ENCODE results near the gene LIMA1.
A peak's percentile ranks its signal among the peaks of the same experiment; 100 is the strongest.
"Not testable (repeated sequence)": the region's sequence is repeated elsewhere in the genome, so short reads cannot be mapped to it uniquely, and the experiment has no call there.

The LIMA1 gene

DNA sequence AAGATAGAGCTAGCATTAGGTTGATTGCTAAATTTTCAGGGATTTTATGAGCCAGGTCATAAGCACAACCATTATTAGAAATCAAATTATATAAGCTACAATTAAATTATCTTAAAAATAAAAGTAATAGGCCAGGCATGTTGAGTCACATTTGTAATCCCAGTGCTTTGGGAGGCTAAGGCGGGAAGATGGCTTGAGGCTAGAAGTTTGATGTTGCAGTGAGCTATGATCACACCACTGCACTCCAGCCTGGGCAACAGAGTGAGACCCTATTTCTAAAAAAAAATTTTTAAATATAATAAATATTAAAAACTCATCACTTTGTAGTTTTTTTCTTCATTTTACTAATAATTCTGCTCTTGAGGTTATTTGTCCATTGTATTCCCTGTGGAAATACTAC, 1.9 kb upstream of the LIMA1 start:
- DNase-seq, result no peak

DNA sequence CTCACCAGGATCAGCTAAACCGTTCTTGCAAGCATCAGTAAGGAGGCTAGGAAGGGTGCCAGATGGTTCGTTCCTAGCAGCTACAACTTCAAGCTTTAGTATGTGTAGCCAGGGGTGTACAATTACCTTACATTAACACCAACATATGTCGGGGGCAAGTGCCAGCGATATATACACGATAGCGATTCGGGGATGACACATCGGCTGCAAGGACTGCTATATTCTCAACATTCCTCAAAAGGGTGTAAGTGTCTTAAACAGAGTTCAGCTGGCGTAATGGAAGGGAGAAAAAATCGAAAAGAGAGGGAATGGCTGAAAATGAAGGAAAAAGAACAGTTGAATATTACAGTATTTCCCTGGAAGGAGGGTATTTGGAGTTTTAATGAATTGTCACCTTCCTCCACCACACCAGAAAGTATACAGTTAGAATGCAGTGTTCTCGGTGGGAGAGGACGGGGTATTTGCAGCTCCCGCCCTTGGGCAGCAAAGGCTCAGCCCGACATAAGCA, 545 bp downstream of the LIMA1 start:
- no peak for DNase-seq

DNA sequence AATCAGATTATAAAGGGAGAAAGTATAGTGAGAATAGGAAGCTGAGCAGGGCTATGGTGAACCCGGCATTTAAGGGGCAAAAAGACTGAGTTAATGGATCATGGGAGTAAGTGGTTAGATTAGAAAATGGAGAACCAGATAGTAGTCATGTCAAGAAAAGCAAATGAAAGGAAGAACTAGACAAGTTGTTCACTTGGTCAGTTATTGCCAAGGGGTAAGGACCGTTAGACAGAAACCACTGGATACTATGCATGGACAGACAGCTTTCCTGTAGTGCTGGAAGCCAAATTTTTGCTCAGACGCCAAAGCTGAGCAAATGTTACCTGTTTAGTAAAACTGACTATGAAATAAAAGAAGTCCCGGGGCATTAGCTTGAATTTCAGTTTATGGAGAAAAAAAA, 3.8 kb downstream of the LIMA1 start:
- DNase-seq, result no peak

DNA sequence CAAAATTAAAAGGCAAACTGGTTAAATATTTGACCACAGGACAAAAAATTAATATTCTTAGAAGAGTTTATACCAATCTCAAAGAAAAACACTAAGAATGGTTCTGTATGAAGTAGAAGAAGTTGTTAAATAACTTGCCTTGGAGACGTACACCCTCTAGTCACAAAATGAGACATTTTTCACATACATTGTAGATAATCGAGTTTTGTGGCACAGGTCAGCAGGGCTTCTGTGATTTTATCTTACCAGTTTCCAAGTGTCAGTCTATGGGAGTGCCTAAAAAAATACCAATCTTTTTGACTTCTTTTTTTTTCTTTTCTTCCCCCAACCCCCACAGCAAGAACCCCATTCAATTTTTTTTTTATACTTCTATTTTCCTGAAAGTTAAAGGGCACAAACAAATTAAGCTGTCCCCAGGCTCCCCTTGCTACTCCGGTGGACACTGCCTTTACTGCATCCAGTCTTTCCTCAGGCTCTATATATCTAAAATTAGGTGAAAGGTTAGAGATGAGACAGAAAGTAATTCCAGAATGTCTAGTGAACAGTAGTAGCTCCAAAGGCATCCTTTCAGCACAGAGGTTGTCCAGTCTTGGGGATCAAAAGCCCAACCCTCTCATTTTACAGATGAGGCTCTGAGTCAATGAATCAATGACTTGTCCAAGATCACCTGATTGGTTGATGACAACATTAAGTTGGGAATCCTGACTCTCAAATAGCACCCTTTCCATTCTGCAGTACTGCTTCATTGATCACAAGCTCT, 6.2 kb downstream of the LIMA1 start:
- DNase-seq, result no peak

DNA sequence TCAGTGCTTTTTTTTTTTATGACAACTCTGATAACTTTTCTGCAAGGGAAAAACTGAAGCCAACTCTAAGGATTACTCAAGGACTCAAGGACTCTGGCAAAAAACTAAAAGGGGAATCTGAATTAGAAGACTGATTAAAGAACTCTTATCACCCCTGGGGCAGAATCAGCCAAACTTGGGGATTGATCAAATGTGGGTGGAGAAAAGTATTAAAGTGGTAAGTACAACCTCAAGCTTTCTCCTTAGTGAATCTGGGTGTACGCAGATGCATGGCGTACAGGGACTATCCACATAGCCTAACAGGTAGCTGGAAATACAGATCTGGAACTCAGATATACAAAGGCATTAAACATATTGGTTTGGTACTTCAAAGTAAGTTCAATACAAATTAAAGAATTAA, 7.3 kb downstream of the LIMA1 start:
- DNase-seq, result no peak

DNA sequence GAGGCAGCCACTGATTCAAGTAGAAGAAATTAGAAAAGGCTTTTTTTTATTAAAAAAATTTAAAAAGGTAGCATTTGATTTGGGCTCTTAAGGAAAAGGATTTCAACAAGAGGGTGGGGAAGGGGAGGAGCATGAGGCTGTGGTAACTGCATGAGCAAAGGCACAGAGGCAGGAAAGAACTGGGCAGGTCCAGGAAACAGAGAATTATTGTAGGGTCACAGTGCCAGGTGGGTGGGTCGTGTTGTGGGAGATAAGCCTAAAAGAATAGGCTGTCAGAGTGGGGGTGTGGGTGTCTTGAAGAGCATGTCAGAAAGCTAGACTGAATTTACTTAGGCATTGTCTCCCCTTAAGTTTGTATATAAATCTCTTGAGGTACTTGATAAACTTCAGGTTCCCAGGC, 7.8 kb downstream of the LIMA1 start:
- no peak for DNase-seq

DNA sequence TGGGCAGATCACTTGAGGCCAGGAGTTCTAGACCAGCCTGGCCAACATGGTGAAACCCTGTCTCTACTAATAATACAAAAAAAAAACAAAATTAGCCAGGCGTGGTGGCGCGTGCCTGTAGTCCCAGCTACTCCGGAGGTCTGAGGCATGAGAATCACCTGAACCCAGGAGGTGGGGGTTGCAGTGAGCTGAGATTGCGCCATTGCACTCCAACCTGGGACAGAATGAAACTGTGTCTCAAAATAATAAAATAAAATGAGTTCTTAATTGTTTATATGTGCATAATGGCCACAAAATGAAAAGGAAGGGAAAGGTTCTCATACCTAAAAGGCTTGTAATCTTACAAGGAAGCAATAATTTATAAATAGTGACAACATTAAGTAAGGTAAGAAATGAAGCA, 8.2 kb downstream of the LIMA1 start:
- DNase-seq, result not testable (repeated sequence)

DNA sequence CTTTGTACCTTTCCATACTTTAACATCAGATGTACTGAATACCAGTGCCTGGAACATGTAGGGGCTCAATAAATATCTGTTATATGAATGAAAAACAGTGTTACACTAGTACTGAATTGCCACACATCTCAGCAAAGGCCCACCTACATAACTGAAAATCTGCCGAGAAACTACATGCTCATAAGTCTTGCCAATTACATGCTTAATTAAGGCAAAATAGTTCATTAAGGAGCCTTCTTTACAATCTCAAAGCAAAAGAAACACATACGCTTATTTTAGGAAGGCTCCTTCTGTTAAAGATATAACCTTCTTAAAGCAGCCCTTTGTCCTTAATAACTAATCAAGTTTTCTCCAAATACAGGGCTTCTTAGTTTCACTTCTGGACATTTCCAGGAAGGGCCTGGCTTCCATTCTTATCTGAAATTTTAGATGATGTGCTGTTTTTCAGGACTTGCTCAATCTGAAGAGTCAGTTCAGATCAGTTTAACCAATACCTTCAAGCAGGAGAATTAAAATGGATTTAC, 11.5 kb downstream of the LIMA1 start:
- no peak for DNase-seq

DNA sequence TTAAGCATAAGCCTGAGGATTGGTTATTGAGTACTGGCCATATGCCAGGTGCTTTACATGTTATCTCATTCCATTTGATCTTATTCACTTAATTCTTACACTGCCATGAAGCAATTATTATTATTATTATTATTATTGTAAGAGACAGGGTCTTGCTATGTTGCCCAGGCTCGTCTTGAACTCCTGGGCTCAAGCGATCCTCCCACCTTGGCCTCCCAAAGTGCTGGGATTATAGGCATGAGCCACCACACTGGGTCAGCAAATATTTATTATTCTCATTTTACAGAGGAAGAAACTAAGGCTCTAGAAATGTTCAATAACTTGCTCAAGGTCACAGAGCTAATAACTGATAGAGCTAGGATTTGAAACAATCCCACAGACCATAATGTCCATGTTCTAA, 14.8 kb downstream of the LIMA1 start:
- no peak for DNase-seq

DNA sequence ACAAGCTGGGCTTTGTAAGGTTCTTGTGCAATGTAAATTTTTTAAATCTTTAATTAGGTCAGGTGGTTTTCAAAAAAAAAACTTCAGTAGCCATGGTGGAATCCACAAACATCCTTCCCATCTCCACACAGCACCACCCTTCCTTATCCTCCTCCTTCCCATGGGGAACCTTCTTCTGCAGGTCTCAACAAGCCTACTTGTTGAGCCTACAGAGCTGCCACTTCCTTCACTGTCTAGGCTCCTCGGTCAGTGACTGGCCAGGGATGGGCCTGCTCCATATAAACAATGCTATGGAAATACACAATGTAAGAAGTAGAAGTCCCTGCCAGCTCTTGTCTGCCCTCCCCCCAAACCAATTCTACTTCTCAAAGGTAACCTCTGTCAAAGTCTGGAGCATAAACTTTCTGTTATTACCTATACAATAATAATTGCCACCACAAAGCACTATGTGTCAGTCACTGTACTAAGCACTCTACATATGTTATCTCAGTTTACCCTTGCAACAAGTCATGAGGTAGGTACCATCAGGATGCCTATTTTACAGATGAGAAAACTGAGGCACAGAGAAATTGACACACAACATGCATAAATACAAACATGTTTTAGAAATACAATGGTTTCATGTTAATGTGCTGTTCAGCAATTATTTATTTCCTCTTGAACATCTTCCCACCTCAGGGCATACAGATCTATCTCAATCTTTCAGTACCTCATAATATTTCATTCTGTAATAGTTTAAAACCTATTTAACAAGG, 17.4 kb downstream of the LIMA1 start:
- DNase-seq, result no peak

DNA sequence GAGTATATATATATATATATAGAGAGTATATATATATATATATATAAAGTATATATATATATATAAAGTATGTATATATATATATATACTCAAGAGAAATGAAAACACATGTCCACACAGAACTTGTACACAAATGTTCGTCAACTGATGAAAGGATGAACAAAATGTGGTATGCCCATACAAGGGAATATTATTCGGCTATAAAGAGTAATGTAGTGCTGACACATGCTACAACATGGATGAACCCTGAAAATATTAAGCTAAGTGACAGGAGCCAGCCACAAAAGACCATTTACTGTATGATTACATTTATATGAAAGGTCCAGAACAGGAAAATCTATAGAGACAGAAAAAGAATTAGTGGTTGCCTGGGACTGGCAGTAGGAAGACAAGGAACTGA, 19.5 kb downstream of the LIMA1 start:
- DNase-seq, result no peak

DNA sequence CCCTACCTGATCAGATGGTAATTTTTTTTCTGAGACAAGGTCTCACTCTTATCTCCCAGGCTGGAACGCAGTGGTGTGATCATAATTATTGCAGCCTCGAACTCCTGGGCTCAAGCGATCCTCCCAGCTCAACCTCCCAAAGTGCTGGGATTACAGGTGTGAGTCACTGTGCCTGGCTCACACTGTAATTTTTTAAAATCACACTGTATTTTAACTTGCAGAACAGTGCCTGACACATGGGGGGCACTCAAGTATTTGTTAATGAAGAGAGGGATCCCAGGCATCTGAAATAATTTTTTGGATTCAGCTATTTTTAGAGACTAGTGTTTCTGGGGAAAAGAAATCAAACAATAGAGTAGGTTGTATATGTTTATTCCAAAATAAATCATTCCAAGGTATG, 21.7 kb downstream of the LIMA1 start:
- no peak for DNase-seq

DNA sequence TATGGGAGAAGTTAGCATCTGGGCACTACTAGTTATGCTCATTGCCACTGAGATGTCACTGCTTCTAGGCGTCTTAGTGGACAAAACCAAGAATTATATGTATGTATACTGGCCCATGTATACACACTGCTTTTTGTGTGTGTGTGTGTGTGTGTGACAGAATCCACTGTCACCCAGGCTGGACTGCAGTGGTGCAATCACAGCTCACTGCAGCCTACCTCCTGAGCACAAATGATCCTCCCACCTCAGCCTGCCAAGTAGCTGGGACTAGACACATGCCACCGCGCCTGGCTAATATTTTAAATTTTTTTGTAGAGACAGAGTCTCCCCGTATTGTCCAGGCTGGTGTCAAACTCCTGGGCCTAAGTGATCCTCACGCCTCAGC, 25.2 kb downstream of the LIMA1 start:
- no peak for DNase-seq

DNA sequence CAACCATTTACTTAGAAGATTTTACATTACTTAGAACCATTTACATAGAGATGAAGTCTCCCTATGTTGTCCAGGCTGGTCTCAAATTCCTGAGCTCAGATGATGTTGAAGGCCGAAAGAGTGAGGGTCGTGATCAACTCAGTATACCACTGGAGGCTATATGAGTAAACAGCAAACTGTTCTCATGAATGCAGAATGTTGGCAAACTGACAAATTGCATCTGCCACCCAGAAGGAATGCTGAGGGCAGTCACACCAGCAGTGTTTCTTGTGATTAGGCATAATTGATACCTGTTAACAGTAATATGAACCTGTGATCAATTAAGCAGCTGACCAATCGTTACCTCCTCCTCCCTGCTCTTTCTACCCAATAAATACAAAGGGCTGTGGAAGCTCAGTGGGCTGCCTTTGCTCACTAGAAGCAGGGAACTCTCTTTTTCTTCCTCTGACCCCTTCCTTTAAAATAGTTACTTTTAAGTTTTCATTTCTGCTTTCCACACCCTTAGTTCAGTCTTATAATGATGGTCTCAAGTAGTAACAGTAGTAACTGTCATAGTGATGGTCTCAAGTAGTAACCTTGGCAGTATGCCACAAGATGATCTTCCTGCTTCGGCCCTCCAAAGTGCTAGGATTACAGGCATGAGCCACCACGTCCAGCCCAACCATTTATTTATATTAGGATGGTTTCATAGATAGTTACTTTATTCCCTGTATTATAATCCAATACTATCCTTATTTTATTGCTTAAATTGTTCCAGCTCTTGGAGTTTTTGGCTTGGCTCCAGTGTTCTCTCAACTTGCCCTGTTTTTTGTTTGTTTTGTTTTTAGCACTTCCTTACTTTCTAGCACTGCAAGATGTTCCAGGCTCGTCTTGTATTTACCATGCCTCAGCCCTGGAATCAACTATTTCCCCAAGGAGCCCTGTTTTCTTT, 25.8 kb downstream of the LIMA1 start:
- peak; percentile 15 for DNase-seq

DNA sequence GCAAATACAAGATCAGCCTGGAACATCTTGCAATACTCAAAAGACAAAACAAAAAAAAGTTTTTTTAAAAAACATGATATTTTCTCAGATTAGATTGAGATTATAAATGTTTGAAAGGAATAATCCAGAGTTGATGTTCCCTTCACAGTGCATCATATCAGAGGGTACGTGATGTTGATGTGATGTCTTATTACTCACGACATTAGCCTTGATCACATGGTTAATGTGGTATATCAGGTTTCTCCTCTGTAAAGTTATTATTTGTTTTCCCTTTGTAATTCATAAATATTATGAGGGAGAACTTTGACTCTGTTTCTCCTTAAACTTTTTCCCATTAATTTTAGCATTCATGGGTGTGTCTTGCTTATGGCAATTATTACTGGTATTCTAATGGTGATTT, 26.6 kb downstream of the LIMA1 start:
- no peak for DNase-seq

DNA sequence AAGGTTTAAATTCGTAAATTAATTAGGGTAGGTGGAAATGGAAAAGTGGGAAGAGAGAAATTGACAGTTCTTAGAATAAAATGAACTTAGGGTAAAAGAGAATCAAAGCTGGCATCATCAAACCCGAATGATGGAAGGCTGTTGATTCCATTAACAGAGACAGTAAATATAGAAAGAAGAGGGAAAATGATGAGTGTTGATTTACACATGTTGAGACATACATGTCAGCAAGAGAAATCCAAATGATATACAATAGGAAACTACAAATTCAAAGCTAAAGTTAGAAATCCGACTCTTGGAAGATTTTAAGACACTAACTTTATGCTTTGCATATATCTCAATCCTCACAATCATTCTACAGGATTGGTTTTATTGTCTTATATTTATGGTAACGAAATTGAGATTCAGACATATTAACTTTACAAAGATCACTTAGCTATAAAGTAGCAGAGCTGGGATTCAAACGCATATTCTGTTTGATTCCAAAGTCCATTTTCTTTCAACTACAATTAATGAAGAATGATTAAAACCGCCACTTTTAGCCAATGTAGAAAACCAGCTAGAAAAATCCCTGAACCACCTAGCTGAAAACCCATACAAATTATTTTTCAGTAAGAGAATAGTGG, 30.2 kb downstream of the LIMA1 start:
- DNase-seq, result no peak

DNA sequence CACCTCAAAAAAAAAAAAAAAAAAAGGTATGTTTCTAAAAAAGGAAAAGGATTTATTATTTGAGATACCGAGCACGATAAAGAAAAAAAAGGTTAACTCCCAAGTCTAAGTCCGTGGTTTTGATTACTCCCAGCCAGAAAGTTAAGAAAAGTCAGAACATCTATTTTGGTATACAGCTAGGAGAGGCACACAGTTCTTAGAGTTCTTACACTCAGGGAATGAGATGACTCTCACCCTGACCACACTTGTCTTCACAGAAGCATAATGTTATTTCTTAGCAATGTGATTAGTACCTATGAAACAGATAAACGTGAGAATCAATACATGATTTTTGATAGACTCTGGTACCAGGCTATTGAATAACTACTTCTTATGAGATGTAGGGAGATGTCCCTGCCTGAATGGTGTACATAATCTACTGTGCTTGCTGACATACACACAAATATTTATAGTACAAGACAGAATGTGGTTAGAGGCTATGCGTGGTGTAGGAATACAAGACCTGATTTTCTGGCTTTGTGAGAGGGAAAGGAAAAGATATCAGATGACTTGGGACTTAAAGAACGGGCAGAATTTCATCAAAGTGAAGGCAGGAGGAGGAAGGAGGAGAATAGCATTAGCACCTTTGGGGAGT, 31.6 kb downstream of the LIMA1 start:
- DNase-seq, result no peak

DNA sequence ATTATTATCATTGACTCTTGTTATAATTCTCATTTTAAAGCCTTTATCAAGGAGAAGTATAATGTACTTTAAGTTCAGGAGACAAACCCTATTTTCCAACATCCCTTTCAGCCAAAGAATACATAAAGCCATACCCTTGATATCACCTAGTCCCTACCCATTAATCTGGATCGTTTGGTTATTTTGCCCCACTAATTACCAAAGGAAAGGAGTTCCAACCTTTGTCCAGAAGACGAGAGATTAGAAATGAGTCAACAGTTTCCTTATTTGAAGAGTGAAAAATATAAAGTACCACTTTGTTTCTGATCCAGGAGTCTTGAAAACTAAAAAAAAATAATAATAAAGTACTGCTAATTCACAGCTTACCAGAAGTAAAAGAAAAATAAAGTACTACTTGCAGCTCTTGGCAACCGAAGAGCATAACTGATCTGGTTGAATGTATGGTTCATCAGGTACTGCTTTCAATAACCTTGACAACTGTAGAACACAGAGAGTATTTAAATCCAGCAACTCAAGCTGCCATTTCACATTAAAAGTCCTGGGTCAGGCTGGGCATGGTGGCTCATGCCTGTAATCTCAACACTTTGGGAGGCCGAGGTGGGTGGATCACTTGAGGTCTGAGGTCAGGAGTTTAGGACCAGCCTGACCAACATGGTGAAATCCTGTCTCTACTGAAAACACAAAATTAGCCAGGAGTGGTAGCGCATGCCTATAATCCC, 33.7 kb downstream of the LIMA1 start:
- DNase-seq, result no peak

DNA sequence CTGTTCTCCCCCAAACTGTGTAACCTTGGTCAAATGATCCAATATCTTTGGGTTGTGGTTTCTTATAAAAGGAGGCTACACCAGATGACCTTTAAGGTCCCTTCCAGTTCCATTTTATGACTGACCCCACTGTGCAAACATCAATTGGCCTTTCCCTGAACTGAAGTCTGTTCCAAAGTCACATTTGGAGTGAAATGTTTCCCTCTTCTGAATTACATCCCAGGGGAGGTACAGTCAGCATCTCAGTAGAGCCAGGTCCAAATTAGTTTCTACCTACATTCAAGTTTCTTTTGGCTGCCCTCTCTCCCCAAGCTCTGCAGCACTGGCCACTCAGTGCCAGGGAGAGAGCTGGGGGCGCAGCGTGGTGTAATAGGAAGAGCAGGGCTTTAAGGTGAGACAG, 34.4 kb downstream of the LIMA1 start:
- DNase-seq, result no peak

DNA sequence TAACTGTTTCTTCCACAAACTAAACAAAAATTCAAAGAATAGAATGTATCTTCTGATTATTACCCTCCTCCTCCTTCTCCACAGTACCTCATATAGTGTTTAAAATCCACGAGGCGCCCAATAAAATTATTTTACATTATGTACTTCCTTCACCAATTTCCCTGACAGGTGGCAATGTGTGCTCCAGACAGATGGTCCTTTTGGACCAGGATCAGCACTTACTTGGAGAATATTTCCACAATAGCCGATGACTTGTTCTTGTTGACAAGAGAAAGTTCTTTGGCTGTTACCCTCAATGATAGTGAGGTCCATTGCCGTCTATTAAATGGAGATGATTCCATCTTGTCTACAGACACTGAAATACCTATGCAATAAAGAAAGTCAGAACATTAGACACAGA, 34.9 kb downstream of the LIMA1 start:
- DNase-seq, result no peak

DNA sequence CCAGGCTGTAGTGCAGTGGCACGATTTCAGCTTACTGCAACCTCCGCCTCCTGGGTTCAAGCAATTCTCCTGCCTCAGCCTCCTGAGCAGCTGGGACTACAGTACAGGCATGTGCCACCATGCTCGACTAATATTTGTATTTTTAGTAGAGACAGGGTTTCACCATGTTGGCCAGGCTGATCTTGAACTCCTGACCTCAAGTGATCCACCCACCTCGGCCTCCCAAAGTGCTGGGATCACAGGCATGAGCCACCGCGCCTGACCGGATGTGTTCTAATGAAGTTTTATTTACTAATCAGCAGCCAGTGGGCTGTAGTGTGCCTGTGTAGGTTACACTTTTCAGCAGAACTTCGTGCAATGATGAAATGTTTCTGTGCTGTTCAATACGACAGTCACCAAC, 35.7 kb downstream of the LIMA1 start:
- DNase-seq, result not testable (repeated sequence)

Measured in NCI-H2029 (cell line).